PC-9 (cell line): ENCODE data around the gene ZNF362.

Experiments used
- EZH2 ChIP-seq: fragments of 200-600 bp; sonication (generic); IDR thresholded peaks from 2 replicates; pipeline ENCODE4 v1.8.0; 2017; ENCODE audit warnings: antibody characterized with exemption, low read depth
- TF ChIP-seq, protein P1 (sequence below): fragments of 200-600 bp; sonication (generic); conservative IDR thresholded peaks from 2 replicates; pipeline ENCODE4 v1.6.1; 2017; ENCODE audit warnings: mixed run types, antibody characterized with exemption, mild to moderate bottlenecking, moderate library complexity

DNA sequence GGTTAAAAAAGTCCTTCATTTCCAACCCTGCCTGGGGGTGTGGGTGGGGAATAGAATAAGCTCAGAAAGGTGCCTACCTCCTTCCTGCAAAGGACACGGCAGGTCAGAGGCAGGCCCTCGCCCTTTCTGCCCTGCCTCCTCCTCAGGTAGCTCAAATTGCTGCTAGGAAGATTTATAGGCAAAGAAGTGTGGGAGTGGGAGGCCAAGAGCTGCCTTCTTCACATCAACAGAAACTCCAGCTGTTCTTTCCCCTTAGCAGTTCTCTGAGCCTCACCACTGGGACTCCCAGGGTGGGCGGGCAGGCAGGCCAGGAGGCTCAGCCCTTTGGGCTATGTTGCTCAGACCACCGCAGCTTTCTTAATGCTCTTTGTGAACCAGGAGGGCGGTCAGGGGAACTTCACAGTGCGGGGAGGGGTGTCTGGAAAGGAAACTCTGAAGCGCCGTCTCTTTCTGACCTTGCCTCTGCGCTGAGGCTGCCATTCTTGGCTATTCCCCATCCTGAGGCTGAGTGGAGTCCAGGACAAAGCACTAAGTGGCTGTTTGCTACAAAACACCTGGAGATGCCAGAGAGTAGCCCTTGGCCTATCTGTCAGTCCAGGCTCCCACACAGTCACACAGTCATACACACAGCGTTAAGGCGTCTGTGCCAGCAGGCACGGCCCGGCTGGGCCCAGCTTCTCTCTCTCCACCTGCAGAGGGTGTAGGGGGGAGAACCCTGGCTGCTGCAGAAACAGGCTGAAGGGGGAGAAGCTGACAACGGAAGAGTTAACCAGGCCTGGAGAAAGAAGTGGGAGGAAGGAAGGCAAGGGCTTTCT, 67.6 kb downstream of the ZNF362 start:
- TF ChIP-seq, protein P1, sequence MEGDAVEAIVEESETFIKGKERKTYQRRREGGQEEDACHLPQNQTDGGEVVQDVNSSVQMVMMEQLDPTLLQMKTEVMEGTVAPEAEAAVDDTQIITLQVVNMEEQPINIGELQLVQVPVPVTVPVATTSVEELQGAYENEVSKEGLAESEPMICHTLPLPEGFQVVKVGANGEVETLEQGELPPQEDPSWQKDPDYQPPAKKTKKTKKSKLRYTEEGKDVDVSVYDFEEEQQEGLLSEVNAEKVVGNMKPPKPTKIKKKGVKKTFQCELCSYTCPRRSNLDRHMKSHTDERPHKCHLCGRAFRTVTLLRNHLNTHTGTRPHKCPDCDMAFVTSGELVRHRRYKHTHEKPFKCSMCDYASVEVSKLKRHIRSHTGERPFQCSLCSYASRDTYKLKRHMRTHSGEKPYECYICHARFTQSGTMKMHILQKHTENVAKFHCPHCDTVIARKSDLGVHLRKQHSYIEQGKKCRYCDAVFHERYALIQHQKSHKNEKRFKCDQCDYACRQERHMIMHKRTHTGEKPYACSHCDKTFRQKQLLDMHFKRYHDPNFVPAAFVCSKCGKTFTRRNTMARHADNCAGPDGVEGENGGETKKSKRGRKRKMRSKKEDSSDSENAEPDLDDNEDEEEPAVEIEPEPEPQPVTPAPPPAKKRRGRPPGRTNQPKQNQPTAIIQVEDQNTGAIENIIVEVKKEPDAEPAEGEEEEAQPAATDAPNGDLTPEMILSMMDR: no peak
- TF ChIP-seq EZH2: no peak
